GM18867 (cell line): ENCODE measurements around the gene MYO1F.
"Not testable (repeated sequence)": the region's sequence is repeated elsewhere in the genome, so short reads cannot be mapped to it uniquely, and the experiment has no call there.

Experiments used
- ATAC-seq: cut with Tn5 transposase; IDR thresholded peaks from one replicate; pipeline ENCODE4 v1.9.1; 2021; ENCODE audit warnings: mild to moderate bottlenecking, moderate library complexity; ENCODE audit not compliant: unreplicated experiment

Gene MYO1F

DNA sequence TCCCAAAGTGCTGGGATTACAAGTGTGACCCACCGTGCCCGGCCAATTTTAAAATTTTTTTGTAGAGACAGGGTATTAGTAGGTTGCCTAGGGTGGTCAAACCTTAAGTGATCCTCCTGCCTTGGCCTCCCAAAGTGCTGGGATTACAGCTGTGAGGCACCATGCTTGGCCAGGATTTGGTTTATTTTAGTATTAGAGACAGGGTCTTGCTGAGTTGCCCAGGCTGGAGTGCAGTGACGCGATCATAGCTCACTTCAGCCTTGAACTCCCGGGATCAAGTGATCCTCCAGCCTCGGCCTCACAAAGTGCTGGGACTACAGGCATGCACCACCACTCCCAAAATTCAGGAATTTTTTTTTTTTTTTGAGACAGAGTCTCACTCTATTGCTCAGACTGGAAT lies 57.9 kb downstream of the MYO1F start:
- ATAC-seq, result no peak

GRCh38 chr19:8518536-8518935 lies 58.7 kb downstream of the MYO1F start:
- no peak for ATAC-seq

DNA sequence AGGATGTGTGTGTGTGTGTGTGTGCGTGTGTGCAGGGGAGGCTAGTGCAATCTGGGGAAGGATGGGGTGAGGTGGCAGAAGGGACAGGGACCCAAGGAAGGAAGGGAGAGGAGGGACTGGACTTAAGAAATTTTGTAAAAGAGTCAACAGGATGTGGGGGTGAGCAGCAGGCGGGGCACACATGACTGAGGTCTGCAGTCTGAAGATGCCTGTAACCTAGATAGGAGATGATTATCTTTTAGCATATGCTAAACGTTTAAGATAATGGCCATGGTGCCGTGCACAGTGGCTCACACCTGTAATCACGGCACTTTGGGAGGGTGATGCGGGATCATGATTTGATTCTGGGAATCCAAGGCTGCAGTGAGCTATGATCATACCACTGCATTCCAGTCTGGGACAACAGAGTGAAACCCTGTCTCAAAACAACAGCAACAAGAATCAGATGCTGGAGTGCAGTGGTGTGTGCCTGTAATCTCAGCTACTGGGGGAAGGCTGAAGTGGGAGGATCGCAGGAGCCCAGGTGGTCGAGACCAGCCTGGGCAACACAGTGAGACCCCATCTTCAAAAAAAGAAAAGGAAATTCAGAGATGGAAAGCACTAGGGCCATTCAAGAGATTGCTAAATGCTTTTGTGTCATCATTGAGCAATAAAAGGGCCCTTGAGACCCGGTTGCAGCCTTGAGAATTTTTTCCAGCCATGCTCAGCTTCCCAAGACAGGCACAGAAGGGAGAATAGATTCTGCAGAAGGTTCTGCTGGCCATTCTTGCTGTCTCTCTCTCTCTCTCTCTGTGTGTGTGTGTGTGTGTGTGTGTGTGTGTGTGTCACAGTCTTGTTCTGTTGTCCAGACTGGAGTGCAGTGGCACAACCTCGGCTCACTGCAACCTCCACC lies 59.4 kb downstream of the MYO1F start:
- ATAC-seq, result no peak

GRCh38 chr19:8515317-8515716 lies 61.9 kb downstream of the MYO1F start:
- ATAC-seq, result no peak

DNA sequence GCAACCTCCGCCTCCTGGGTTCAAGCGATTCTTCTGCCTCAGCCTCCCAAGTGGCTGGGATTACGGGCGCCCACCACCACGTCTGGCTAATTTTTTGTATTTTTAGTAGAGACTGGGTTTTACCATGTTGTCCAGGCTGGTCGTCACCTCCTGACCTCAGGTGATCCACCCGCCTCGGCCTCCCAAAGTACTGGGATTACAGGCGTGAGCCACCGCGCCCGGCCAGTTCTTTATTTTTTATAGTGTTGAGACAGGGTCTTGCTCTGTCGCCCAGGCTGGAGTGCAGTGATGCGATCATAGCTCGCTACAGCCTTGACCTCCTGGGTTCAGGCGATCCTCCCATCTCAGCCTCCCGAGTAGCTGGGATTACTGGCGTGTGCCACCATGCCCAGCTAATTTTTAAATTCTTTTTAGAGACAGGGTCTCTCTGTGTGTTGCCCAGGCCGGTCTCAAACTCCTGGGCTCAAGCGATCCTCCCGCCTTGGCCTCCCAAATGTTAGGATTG lies 62.7 kb downstream of the MYO1F start:
- ATAC-seq, result not testable (repeated sequence)

DNA sequence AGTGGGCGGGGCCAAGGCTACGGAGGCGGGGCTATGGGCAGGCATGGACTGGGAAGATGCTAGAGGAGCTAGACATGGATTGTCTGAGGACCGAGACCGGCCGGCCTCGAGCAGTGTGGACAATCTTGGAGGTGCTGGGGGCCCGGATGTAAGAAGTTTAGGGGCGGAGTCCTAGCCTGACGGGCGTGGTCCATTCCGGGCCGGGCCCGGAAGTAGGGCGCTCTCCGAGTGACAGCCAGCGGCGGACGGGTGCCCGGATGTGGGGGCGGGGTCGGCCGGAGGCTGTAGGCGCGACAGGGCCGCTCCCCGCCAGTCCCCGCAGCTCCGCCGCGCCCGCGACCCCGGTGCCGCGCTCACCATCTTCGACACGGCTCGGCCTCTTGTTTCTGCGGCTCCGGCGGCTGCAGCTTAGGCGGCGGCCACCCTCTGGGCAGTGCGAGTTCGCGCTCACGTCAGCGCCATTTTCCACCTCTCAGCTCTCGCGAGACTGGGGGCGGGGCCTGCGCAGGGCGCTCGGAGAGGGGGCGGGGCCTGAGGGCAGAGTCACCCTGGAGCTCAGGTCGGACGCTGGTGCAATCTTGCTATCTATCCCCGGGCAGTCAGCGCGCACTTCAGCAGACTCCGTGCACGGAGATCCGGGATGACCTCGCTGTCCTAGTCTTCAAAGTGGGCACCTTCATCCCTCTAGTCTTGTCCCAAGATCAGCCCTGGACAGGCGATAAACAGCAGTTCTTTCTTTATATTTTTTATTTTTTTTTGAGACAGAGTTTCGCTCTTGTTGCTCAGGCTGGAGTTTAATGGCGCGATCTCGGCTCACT lies 63.3 kb downstream of the MYO1F start, which contains the start of gene ZNF414:
Gene ZNF414 (minus strand): TSS at position 481 of the 818 bp plus-strand sequence. CDS start 121 bp downstream, at position 360.
- peak; percentile 84 for ATAC-seq

GRCh38 chr19:8513036-8513686 lies 64.1 kb downstream of the MYO1F start:
- ATAC-seq, result no peak

- ATAC-seq, result no peak
Measured at GRCh38 chr19:8512115-8512967, 64.9 kb downstream of the MYO1F start.

DNA sequence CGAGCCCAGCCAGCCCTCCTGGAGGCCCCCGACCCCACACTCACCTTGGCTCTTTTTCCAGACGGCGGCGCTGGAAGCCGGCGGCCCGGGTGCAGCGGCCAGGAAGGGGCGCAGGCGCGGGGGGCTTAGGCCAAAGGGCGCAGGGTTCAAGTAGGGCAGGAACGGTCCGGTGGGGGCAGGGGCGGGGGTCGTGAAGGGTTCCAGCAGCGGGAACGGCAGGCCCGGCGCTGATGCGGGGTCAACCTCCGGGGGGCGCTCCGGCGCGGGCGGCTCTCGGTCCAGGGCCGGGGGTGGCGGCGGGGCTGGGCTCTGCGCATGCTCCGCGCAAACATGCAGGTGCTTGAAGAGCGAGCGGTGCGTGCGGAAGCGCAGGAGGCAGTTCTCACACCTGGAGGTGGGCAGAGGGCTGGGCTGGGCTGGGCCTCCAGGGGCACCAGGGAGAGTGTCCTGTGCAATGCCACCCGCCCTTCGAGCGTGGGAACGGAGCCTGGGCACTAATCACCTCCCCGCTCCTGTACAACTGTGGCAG lies 65.6 kb downstream of the MYO1F start:
- no peak for ATAC-seq

DNA sequence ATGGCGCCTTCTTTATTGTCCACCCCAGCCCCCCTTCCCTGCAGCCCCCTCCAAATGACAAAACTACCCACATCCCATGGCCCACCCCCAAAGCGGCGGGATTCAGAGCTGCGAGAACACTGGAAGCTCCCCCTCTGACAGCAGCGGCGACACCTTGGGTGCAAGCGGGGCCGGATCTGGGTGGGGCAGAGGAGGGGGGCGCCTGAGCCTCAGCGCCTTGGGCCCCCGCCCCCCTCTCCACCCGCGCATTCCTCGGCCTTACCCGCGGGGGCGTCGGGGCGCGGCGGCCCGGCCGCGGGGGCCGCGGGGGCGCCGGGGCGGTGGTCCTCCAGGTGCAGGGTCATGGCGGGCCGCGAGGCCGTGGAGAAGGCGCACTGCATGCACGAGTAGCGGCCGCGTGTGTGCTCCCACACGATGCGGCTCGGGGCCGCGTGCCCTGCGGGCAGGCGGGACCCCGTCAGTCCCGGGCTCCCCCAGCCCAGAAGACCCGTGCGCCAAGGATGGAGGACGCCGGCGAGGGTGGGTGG lies 66.6 kb downstream of the MYO1F start:
- no peak for ATAC-seq

DNA sequence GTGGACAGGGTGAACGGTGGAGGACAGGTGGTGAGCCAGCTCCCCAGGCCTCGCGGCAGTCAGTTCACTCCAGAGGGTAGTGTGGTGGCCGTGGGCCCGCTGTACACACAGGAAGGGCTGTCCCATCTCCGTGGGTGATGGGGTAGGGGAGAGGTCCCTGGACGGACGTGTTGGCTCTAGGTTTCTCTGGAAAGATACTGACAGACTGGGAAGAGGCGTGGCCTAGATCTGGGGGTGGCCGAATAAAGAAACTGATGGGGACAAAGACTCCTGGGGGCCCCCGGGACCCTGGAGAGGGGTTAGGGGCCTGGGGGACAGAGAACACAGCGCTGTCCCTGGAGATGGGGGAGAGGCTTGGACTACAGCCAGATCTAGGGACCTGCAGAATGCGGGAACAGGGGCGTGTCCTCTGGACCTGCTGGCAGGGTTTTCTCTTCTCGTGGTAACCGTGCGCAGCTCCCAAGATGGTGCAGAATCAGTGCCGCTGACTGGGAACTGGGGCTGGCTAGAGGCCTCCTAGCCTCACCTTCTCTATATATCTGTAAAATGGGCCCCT lies 70.8 kb downstream of the MYO1F start:
- no peak for ATAC-seq

DNA sequence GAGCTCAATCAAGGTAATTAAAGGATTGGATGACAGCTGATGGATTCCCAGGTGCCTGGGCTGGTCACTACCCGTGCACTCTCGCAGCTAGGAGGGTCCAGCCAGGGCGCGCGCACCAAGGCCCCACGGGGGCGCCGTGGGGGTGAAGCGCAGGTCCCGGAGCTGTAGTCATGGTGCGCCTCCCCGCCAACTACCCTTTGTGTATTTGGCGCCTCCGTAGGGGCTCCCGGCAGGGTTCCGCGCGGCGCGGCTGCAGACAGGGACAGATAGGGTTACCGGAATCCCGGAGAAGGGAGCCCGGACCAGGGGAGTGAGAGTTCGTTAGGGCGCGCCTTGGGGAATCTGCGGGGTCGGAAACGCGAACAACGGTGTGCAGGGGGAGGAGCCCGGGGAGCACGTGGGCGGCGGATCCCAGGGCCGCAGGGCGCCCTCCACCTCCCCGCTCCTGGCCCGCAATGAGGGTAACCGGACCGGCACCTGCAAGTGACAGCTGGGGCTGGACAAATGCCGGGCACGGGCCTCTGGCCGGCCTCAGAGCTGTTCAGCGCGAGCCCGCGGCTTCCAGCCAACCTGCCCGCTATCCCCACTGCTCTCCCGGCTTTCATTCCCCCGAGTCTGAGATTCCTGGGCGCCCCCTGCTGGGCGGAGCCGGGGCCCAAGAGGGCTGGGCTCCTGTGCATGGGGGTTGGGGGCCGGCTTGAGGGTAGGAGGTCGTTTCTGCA lies 71.4 kb downstream of the MYO1F start:
- peak; percentile 54 for ATAC-seq

DNA sequence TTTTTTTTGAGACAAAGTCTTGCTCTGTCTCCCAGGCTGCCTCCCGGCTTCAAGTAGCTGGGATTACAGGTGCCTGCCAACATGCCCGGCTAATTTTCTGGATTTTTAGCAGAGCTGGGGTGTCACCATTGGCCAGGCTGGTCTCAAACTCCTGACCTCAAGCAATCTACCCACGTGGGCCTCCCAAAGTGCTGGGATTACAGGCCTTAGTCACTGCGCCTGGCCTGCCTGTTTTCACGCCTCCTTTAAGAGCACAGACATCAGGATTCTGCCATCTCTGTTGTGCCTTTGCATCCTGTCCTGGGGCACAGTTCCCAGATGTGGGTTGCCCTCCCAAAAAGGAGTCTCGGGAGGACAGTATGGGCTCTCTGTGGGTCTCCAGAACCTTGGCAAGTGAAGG lies 72.3 kb downstream of the MYO1F start:
- no peak for ATAC-seq

DNA sequence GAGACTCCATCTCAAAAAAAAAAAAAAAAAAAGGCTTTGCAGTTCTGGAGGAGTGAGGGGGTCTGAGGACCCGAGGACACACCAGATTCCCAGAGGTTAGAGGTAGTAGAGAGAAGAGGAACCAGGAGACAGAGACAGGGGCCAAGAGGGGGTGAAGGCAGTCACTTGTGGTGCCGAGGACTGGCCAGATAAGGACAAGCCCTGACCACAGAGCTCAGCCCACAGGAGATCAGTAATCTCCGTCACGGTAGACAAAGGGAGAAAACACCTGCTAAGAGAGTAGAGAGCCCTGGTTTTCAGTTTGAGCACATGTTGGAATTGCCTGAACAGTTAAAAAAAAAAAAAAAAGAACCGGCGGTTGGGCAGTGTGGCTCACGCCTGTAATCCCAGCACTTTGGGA lies 73.1 kb downstream of the MYO1F start:
- no peak for ATAC-seq

DNA sequence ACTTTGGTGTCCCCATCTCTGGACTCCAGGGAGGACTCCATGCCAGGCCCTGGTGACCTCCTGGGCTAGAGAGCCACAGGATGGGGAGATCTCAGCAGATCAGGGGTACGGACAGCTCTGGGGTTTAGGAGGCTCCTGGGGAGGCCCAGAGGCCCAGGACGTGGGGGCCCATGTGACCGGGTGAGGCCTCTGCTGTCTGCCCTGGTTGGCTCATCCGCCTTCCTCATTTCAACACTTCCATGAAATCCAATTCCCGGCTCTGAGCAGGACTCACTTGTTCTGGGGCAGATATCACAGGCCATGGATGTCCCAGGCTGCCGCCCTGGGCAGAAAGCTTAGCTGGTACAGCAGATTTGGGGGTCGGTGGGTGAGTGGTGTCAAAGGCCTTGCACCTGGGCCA lies 73.7 kb downstream of the MYO1F start:
- ATAC-seq, result no peak

GRCh38 chr19:8501981-8502380 lies 75.3 kb downstream of the MYO1F start:
- ATAC-seq, result no peak

- ATAC-seq, result no peak
Measured at GRCh38 chr19:8501516-8501915, 75.7 kb downstream of the MYO1F start.

- no peak for ATAC-seq
Measured at GRCh38 chr19:8500158-8500557, 77.1 kb downstream of the MYO1F start.
